GM10266 (cell line): ENCODE measurements around the gene TMEM30B.

ENCODE experiments used
- DNase-seq: peaks from one replicate; pipeline ENCODE4 v3.0.0; 2012; ENCODE audit errors: extremely low spot score
- TF ChIP-seq, protein P1 (sequence below): IDR thresholded peaks from 2 replicates; pipeline ENCODE4 v1.5.1; 2012; ENCODE audit warnings: mild to moderate bottlenecking, low read depth; ENCODE audit not compliant: control insufficient read depth, insufficient read depth; ENCODE audit errors: missing control alignments

The TMEM30B gene

DNA sequence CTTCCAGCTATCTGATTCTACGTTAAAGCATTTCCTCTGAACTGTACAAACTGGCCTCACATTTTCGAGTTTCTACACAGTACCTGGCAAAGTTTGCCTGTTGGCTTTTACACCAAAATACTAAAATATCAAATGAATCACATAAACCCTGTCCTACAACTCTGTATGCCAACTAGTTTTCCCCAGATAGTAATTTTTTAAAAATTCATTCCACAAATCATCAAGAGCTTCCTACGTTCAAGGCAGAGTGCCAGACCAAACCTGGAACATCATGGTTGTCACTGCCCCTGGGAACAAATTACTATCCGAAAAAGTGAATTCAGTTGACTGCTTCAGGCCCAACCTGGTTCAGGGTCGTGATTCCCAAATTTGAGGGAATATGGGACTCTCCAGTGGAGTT is 2.1 kb downstream of the TMEM30B start:
- TF ChIP-seq, protein P1, sequence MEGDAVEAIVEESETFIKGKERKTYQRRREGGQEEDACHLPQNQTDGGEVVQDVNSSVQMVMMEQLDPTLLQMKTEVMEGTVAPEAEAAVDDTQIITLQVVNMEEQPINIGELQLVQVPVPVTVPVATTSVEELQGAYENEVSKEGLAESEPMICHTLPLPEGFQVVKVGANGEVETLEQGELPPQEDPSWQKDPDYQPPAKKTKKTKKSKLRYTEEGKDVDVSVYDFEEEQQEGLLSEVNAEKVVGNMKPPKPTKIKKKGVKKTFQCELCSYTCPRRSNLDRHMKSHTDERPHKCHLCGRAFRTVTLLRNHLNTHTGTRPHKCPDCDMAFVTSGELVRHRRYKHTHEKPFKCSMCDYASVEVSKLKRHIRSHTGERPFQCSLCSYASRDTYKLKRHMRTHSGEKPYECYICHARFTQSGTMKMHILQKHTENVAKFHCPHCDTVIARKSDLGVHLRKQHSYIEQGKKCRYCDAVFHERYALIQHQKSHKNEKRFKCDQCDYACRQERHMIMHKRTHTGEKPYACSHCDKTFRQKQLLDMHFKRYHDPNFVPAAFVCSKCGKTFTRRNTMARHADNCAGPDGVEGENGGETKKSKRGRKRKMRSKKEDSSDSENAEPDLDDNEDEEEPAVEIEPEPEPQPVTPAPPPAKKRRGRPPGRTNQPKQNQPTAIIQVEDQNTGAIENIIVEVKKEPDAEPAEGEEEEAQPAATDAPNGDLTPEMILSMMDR: no peak
- no peak for DNase-seq

DNA sequence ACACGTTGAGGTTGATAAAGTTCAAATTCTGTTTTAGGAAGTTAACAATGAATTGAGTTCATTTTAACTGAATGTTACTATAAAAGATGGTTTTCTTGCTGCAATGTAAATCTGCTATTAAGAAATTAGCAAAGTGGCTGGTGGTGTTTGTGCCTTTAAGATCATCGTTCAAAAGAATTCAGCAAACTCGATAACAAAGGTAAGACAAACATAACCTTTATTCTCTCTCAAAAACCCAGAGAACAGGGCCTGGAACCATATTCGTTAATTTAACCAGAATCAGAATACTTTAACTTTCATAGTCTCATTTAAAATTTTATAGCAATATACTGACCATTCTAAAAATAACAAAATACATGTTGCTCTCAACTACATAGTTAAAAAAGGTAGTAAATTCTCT is 3.4 kb downstream of the TMEM30B start:
- DNase-seq: no peak
- TF ChIP-seq, protein P1: no peak

DNA sequence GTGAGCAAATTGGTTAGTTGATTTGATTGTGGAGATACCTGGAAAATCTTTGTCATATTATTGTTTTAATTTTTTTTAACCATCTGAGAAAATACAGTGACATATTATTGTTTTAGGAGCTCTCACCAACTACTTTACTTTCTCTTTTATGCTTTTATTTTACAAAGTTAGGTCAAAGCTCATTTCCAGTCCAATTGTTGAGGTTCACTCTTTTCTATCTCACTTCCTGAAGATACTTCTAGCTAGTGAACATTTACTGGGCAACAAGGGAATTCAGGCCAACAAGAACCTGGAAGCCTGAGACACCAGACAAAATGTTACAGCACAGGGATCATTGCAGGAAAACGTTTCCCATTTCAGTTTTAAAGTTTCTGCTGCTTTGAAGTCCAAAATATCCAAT is 3.9 kb downstream of the TMEM30B start:
- TF ChIP-seq, protein P1: no peak
- DNase-seq: no peak

DNA sequence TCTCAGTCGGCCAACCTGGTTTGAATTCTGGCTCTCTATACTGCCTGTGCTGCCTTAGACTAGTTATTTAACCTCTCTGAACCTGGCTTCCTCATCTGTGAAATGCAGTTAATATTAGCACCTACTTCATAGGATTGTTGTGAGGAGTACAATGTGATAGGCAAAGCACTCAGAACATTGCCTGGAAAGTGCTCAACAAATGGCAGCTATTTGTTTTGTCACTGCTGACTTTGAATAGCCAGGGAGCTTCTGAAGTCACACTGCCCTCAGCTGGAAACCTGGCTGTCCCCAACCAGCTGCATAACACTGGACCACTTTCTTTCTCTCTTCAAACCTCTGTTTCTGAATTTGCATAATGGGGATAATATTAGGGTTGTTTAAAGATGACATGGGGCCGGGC is 9.6 kb downstream of the TMEM30B start:
- TF ChIP-seq, protein P1: no peak
- DNase-seq: no peak

DNA sequence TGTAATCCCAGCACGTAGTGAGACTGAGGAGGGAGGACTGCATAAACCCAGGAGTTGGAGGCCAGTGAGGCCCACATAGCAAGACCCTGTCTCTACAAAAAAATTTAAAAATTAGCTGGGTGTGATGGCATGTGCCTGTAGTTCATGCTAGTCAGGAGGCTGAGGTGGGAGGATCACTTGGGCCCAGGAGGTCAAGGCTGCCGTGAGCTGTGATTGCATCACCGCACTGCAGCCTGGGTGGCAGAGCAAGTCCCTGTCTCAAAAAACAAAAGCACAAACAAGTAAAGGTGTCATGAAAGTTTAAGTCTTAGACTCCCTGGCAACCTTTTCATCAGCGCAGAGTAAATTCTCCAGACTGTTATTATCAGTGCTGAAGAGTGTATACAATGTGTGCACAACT is 10.4 kb downstream of the TMEM30B start:
- no peak for DNase-seq
- TF ChIP-seq, protein P1: no peak

DNA sequence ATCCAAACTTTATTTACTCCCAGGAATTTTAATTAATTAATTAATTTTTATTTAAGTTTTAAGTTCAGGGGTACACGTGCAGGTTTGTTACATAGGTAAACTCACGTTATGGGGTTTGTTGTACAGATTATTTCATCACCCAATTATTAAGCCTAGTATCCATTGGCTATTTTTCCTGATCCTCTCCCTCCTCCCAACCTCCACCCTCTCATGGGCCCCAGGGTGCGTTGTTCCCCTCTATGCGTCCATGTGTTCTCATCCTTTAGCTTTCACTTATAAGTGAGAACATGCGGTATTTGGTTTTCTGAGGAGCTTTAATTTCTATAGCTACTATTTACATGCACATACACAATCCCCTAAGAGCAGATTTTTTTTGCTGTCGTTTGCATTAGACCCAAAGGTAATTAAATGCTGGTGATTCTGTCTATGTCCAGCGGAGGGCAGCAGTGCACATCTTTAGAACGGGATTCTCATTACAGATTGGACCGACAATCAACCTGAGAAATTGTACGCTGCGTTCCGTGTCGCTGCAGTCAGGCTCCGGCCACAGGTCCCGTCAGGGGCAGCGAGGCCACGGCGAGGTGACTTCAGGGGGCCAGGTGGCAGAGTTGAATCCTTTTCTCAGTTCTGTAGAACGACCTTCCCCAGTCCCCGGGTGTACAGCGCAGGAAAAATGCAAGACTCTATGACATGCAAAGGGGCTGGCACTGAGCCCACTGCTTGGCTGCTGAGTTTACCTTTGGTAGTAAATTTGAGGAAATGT is 11.6 kb downstream of the TMEM30B start:
- DNase-seq: peak; percentile 72
- TF ChIP-seq, protein P1: peak; percentile 81

DNA sequence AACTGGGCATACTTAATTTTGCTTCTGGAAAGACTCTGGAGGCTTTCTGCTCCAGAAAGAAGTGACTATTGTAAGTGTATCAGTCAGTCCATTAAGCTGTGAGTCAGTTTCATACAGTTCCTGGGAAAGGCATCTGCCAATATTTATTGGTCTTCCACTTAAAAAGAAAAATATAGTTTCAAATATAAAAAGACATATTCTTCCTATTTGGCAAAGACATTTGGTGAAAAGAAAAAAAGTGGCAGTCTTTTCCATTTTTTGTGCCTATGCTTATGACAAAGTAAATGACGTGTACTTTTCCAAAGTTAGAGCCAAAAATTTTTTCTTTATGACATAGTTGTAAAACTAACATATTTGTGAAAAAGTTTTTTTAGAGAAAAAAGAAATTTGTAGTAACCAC is 12.3 kb downstream of the TMEM30B start:
- TF ChIP-seq, protein P1: no peak
- DNase-seq: no peak
